Spleen (tissue), 7 donors: ENCODE measurements around the gene ME3.

ENCODE experiments used
- POLR2AphosphoS5 ChIP-seq, 3 donors: sonication (generic); formaldehyde crosslinking; IDR thresholded peaks; one replicate each; pipeline ENCODE4 v1.5.1; 2017; ENCODE audit warnings: antibody characterized with exemption in 3 of 3
- TF ChIP-seq, protein P1 (sequence below), 11 experiments: fragments of 200-600 bp in 7 of 11; fragments of 450-650 bp in 4 of 11; sonication (generic) in 4 of 11; IDR thresholded peaks in 8 of 11; conservative IDR thresholded peaks in 3 of 11; 1 replicate in 7 of 11; 2 replicates in 4 of 11; pipeline versions ENCODE4 v1.4.0 to v1.8.0; 2016 to 2021; ENCODE audit warnings: antibody characterized with exemption in 11 of 11, inconsistent platforms in 4 of 11, mild to moderate bottlenecking in 1 of 11
- donor health status: DM: no; HTN: no; CAD: no; lungs with moderate emphysema.
- donor health status: DM: no; HTN: no; CAD: no.
- donor health status: DM: no; HTN: no; CAD: no.

DNA sequence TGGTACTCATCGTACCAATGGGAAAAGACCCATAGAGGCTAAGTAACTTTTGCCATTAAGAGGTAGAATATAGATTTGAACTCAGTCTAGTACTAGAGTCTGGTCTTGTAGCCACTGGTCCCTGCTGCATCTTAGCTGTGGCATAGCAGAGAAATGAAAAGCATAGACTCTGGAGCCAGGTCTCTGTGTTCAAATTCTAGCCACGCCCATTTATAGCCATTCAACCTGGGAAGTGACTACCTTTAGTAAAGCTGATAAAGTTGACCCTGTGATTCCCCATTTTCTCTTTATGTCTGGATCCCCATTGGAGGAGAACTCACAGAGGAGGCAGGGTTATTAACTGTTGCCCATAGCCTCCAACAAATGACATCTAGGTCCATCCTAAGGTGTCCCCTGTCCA, 113.6 kb downstream of the ME3 start:
- TF ChIP-seq POLR2AphosphoS5 (IDR thresholded peaks at IDR 0.05) = no peak
- TF ChIP-seq, protein P1, sequence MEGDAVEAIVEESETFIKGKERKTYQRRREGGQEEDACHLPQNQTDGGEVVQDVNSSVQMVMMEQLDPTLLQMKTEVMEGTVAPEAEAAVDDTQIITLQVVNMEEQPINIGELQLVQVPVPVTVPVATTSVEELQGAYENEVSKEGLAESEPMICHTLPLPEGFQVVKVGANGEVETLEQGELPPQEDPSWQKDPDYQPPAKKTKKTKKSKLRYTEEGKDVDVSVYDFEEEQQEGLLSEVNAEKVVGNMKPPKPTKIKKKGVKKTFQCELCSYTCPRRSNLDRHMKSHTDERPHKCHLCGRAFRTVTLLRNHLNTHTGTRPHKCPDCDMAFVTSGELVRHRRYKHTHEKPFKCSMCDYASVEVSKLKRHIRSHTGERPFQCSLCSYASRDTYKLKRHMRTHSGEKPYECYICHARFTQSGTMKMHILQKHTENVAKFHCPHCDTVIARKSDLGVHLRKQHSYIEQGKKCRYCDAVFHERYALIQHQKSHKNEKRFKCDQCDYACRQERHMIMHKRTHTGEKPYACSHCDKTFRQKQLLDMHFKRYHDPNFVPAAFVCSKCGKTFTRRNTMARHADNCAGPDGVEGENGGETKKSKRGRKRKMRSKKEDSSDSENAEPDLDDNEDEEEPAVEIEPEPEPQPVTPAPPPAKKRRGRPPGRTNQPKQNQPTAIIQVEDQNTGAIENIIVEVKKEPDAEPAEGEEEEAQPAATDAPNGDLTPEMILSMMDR (IDR thresholded peaks at IDR 0.05 in 8 of 11, conservative IDR thresholded peaks at IDR 0.05 in 3 of 11) = no peak
